Measurements from ENCODE around the gene ZNF408. TPM values are rescaled to one million over a fixed set of nuclear protein-coding genes. Genes with fewer than 3 reads are reported as not detected.
A peak's percentile ranks its signal among the peaks of the same experiment; 100 is the strongest.
"Not testable (repeated sequence)": the region's sequence is repeated elsewhere in the genome, so short reads cannot be mapped to it uniquely, and the experiment has no call there.

Gene ZNF408
- polyA plus RNA-seq, 1 of the 3 experiments (the other 2 are of a cell fraction): 7.1 TPM

DNA sequence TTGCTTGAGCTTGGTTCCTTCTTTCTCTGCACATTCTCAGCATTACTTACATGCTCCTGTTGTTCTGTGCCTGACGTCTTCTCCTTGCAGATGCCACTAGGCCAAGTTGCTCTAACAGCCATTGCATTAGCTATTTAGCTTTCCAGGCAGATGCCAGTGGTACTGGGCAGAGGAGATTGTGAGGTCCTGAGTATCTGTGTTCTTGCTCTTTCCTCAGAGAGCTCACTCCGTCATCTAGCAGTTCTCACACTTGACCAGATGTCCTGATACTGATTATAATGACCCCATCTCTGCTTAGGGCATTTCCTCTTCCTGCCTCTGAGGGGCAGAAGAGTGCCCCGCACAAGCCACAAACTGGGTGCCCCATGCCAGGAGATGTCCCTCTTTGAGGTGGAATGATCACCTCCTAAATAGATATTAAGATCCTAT lies 31.1 kb upstream of the ZNF408 start:
- no peak overlapping the region for H3K27ac ChIP-seq (ENCODE audit: low read depth in 2 of 2, low read length in 1 of 2)
- no peaks in the 10 kb centered on the region for H3K9me3 ChIP-seq
- no peaks in the 10 kb centered on the region for H4K20me1 ChIP-seq (ENCODE audit: insufficient read depth)
- ChIA-PET POLR2A (no interaction called here), CTCF (interaction anchor here (0.6 to 1.4 kb wide), 2 partner anchors 9 to 98 kb away, joined by 3 to 4 read pairs; no protein-coding TSS in a partner anchor)
- H3K36me3 ChIP-seq (replicated peaks in 1 of 2; ENCODE audit: control insufficient read depth in 1 of 2, insufficient read depth in 2 of 2, low read length in 1 of 2): peaks cover 39 to 81% of the 10 kb centered on the region in 2 experiments
- peaks cover 0 to 5% of the 10 kb centered on the region in 2 experiments; a peak in 1 of 4 replicates for H3K4me1 ChIP-seq (ENCODE audit: control insufficient read depth in 1 of 2, insufficient read depth in 2 of 2, low read depth in 1 of 2, low read length in 1 of 2)
- WGBS (ENCODE audit: low lambda C conversion rate): 80% methylated on average over 3 of the region's 3 CpGs
- no peak overlapping the region for H3K9ac ChIP-seq
- peaks cover 3% of the 10 kb centered on the region for H3F3A ChIP-seq (replicated peaks; ENCODE audit: insufficient read depth)
- H2AFZ ChIP-seq (ENCODE audit: low read depth): no peak overlapping the region
- peak; percentile 49 for DNase-seq
- no peak overlapping the region for H3K4me2 ChIP-seq
- no peaks in the 10 kb centered on the region for H3K27me3 ChIP-seq (ENCODE audit: insufficient read depth)
- no peak overlapping the region for H3K4me3 ChIP-seq (ENCODE audit: low read depth in 2 of 2, low read length in 1 of 2)
- H3K9me2 ChIP-seq: no peaks in the 10 kb centered on the region
- TF ChIP-seq, protein P1, sequence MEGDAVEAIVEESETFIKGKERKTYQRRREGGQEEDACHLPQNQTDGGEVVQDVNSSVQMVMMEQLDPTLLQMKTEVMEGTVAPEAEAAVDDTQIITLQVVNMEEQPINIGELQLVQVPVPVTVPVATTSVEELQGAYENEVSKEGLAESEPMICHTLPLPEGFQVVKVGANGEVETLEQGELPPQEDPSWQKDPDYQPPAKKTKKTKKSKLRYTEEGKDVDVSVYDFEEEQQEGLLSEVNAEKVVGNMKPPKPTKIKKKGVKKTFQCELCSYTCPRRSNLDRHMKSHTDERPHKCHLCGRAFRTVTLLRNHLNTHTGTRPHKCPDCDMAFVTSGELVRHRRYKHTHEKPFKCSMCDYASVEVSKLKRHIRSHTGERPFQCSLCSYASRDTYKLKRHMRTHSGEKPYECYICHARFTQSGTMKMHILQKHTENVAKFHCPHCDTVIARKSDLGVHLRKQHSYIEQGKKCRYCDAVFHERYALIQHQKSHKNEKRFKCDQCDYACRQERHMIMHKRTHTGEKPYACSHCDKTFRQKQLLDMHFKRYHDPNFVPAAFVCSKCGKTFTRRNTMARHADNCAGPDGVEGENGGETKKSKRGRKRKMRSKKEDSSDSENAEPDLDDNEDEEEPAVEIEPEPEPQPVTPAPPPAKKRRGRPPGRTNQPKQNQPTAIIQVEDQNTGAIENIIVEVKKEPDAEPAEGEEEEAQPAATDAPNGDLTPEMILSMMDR (IDR thresholded peaks at IDR 0.05): peak; percentile 39
- TF ChIP-seq, protein P2, sequence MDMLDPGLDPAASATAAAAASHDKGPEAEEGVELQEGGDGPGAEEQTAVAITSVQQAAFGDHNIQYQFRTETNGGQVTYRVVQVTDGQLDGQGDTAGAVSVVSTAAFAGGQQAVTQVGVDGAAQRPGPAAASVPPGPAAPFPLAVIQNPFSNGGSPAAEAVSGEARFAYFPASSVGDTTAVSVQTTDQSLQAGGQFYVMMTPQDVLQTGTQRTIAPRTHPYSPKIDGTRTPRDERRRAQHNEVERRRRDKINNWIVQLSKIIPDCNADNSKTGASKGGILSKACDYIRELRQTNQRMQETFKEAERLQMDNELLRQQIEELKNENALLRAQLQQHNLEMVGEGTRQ (IDR thresholded peaks at IDR 0.05; ENCODE audit: borderline replicate concordance, low read depth, low read length): no peak
- no peaks in the 10 kb centered on the region for H3K79me2 ChIP-seq (ENCODE audit: insufficient read depth)

DNA sequence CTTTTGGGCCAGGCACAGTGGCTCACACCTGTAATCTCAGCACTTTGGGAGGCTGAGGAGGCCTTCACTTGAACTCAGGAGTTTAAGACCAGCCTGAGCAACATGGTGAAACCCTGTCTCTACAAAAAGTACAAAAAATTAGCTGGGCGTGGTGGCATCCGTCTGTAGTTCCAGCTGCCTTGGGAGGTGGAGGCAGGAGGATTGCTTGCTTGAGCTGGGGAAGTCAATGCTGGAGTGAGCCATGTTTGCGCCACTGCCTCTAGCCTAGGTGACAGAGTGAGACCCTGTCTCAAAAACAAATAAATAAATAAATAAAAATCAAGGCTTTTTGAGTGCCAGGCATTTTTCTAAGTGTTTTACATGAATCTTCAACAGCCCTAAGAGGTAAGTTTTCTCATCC lies 30.3 kb upstream of the ZNF408 start:
- H3K27me3 ChIP-seq (ENCODE audit: insufficient read depth); DNase-seq; H3K9me2 ChIP-seq; H3F3A ChIP-seq (replicated peaks; ENCODE audit: insufficient read depth); POLR2A ChIA-PET; H3K27ac ChIP-seq (ENCODE audit: low read depth in 2 of 2, low read length in 1 of 2); H3K79me2 ChIP-seq (ENCODE audit: insufficient read depth); H3K9me3 ChIP-seq; CTCF ChIA-PET; H4K20me1 ChIP-seq (ENCODE audit: insufficient read depth); H3K4me3 ChIP-seq (ENCODE audit: low read depth in 2 of 2, low read length in 1 of 2); H2AFZ ChIP-seq (ENCODE audit: low read depth); H3K4me2 ChIP-seq; H3K9ac ChIP-seq: not testable (repeated sequence)
- WGBS (ENCODE audit: low lambda C conversion rate): 96% methylated on average over 3 of the region's 3 CpGs
- peaks cover 34 to 73% of the 10 kb centered on the region in 2 experiments for H3K36me3 ChIP-seq (replicated peaks in 1 of 2; ENCODE audit: control insufficient read depth in 1 of 2, insufficient read depth in 2 of 2, low read length in 1 of 2)
- H3K4me1 ChIP-seq (ENCODE audit: control insufficient read depth in 1 of 2, insufficient read depth in 2 of 2, low read depth in 1 of 2, low read length in 1 of 2): peaks cover 0 to 13% of the 10 kb centered on the region in 2 experiments; a peak in 1 of 4 replicates

DNA sequence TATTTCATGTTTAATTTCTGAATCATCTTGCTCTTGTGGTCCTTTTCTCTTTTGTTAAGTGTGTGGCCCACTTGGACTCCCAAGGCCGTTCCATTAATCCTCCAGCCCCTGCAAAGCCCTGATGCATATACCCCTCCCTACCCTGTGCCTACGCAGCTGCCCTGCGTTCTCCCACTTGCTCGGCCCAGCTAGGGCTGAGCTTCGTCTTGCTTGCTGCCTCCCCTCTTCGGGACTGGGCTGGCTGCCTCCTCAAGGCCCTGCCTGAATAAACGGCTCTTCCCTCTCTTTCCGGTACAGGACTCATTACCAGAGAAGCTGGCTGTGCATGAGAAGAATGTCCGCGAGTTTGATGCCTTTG lies 28.9 kb upstream of the ZNF408 start:
- H3K9ac ChIP-seq: no peak overlapping the region
- ChIA-PET POLR2A (no interaction called here), CTCF (interaction anchor here (1.1 kb wide), 1 partner anchor 29 kb away, joined by 4 read pairs; the partner anchor contains the start of genes ARHGAP1 and ZNF408)
- H3K9me2 ChIP-seq: no peaks in the 10 kb centered on the region
- H2AFZ ChIP-seq (ENCODE audit: low read depth): no peak overlapping the region
- no peaks in the 10 kb centered on the region for H4K20me1 ChIP-seq (ENCODE audit: insufficient read depth)
- no peak overlapping the region for H3K4me2 ChIP-seq
- DNase-seq: no peak
- no peak overlapping the region for H3K27ac ChIP-seq (ENCODE audit: low read depth in 2 of 2, low read length in 1 of 2)
- no peaks in the 10 kb centered on the region for H3K27me3 ChIP-seq (ENCODE audit: insufficient read depth)
- H3K4me1 ChIP-seq (ENCODE audit: control insufficient read depth in 1 of 2, insufficient read depth in 2 of 2, low read depth in 1 of 2, low read length in 1 of 2): peaks cover 0 to 15% of the 10 kb centered on the region in 2 experiments; a peak in 1 of 4 replicates
- H3K4me3 ChIP-seq (ENCODE audit: low read depth in 2 of 2, low read length in 1 of 2): no peak overlapping the region
- peaks cover 3% of the 10 kb centered on the region for H3F3A ChIP-seq (replicated peaks; ENCODE audit: insufficient read depth)
- WGBS (ENCODE audit: low lambda C conversion rate): 95% methylated on average over 10 of the region's 10 CpGs
- H3K36me3 ChIP-seq (replicated peaks in 1 of 2; ENCODE audit: control insufficient read depth in 1 of 2, insufficient read depth in 2 of 2, low read length in 1 of 2): peaks cover 34 to 63% of the 10 kb centered on the region in 2 experiments
- H3K79me2 ChIP-seq (ENCODE audit: insufficient read depth): no peaks in the 10 kb centered on the region
- no peaks in the 10 kb centered on the region for H3K9me3 ChIP-seq
- TF ChIP-seq CHD2 (IDR thresholded peaks at IDR 0.05; ENCODE audit: low read length, partially characterized antibody) (no peak), TEAD4 (IDR thresholded peaks at IDR 0.05; ENCODE audit: borderline replicate concordance, insufficient read depth) (no peak), MEF2A (IDR thresholded peaks at IDR 0.05; ENCODE audit: borderline replicate concordance, low read depth) (no peak), FOXJ3 (CRISPR knock-in tag; IDR thresholded peaks at IDR 0.05) (no peak), GABPA (IDR thresholded peaks at IDR 0.05; ENCODE audit: low read depth) (no peak), NRF1 (IDR thresholded peaks at IDR 0.05; ENCODE audit: low read depth, low read length) (no peak), ELF1 (IDR thresholded peaks at IDR 0.05) (no peak), RAD21 (IDR thresholded peaks at IDR 0.05; ENCODE audit: low read length) (no peak), YY1 (IDR thresholded peaks at IDR 0.05; ENCODE audit: low read depth) (no peak), JUND (IDR thresholded peaks at IDR 0.05) (no peak)
- TF ChIP-seq, protein P3, sequence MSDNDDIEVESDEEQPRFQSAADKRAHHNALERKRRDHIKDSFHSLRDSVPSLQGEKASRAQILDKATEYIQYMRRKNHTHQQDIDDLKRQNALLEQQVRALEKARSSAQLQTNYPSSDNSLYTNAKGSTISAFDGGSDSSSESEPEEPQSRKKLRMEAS (IDR thresholded peaks at IDR 0.05; ENCODE audit: low read depth): no peak
- TF ChIP-seq, protein P4, sequence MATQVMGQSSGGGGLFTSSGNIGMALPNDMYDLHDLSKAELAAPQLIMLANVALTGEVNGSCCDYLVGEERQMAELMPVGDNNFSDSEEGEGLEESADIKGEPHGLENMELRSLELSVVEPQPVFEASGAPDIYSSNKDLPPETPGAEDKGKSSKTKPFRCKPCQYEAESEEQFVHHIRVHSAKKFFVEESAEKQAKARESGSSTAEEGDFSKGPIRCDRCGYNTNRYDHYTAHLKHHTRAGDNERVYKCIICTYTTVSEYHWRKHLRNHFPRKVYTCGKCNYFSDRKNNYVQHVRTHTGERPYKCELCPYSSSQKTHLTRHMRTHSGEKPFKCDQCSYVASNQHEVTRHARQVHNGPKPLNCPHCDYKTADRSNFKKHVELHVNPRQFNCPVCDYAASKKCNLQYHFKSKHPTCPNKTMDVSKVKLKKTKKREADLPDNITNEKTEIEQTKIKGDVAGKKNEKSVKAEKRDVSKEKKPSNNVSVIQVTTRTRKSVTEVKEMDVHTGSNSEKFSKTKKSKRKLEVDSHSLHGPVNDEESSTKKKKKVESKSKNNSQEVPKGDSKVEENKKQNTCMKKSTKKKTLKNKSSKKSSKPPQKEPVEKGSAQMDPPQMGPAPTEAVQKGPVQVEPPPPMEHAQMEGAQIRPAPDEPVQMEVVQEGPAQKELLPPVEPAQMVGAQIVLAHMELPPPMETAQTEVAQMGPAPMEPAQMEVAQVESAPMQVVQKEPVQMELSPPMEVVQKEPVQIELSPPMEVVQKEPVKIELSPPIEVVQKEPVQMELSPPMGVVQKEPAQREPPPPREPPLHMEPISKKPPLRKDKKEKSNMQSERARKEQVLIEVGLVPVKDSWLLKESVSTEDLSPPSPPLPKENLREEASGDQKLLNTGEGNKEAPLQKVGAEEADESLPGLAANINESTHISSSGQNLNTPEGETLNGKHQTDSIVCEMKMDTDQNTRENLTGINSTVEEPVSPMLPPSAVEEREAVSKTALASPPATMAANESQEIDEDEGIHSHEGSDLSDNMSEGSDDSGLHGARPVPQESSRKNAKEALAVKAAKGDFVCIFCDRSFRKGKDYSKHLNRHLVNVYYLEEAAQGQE (IDR thresholded peaks at IDR 0.05; ENCODE audit: low read depth, low read length): no peak
- TF ChIP-seq, protein P5, sequence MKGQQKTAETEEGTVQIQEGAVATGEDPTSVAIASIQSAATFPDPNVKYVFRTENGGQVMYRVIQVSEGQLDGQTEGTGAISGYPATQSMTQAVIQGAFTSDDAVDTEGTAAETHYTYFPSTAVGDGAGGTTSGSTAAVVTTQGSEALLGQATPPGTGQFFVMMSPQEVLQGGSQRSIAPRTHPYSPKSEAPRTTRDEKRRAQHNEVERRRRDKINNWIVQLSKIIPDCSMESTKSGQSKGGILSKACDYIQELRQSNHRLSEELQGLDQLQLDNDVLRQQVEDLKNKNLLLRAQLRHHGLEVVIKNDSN (IDR thresholded peaks at IDR 0.05; ENCODE audit: borderline replicate concordance, low read depth): no peak
